Testis (tissue), 2 donors: ENCODE data around the gene GRM7.

Experiments
- CTCF ChIP-seq, 3 experiments: fragments of 450-650 bp in 2 of 3; fragments of 200-600 bp in 1 of 3; sonication (generic) in 1 of 3; IDR thresholded peaks; one replicate each; pipeline ENCODE4 v1.5.1; 2016 to 2019; ENCODE audit warnings: antibody characterized with exemption in 3 of 3, mild to moderate bottlenecking in 2 of 3, moderate library complexity in 1 of 3
- POLR2A ChIP-seq: fragments of 450-650 bp; IDR thresholded peaks from one replicate; pipeline ENCODE4 v1.6.1; 2017; ENCODE audit warnings: antibody characterized with exemption, mild to moderate bottlenecking, moderate library complexity

DNA sequence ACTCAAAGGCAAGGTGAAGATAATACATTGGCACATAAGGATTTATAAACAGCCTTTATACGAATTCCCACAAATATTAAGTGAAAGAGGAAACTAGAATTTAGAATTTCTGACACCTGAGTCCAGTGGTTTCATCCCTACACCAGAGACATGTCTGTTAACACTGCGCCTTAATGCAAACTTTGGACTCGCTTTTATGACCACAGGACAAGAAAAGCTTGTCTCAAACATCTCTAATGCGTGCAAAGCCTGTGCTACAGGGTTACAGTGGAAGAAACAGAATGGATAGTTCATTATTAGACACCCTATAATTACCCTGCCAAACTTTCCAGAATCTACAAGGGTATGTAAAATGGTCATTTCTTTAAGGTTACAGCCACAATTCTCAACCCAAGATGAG is 802.9 kb downstream of the GRM7 start:
- TF ChIP-seq CTCF (IDR thresholded peaks at IDR 0.05) (no peak), POLR2A (no peak)
